Lower lobe of right lung (tissue), 2 donors: ENCODE results near the gene TTLL5. TPM values are rescaled to one million over a fixed set of nuclear protein-coding genes. Genes with fewer than 3 reads are reported as not detected.

Experiments used
- ATAC-seq, 2 donors: fragments of 200-7000 bp; cut with Tn5 transposase; one replicate each; pipeline ENCODE4 v1.9.1; 2020 to 2022; ENCODE audit warnings: mild to moderate bottlenecking in 2 of 2, moderate library complexity in 2 of 2
- DNase-seq: peaks from one replicate; pipeline ENCODE4 v3.0.0-alpha.2; 2020
- H3K27ac ChIP-seq: fragments of 200-600 bp; one replicate; pipeline ENCODE4 v1.8.0; 2022
- H3K27me3 ChIP-seq: fragments of 200-600 bp; one replicate; pipeline ENCODE4 v1.8.0; 2022; ENCODE audit warnings: low read depth
- H3K36me3 ChIP-seq: fragments of 200-600 bp; one replicate; pipeline ENCODE4 v1.8.0; 2022; ENCODE audit warnings: mild to moderate bottlenecking
- H3K4me1 ChIP-seq: fragments of 200-600 bp; one replicate; pipeline ENCODE4 v1.8.0; 2022
- H3K4me3 ChIP-seq: fragments of 200-600 bp; one replicate; pipeline ENCODE4 v1.8.0; 2022; ENCODE audit warnings: mild to moderate bottlenecking
- H3K9me3 ChIP-seq: fragments of 200-600 bp; one replicate; pipeline ENCODE4 v1.8.0; 2022
- CTCF ChIP-seq: fragments of 200-600 bp; IDR thresholded peaks from one replicate; pipeline ENCODE4 v1.8.0; 2022; ENCODE audit warnings: antibody characterized with exemption, mild to moderate bottlenecking
- intact Hi-C: fragments of 100-400 bp; cut with DNase I; formaldehyde crosslinking; loops from one replicate; pipeline ENCODE4 v1.11.0; 2022
- total RNA-seq: library from RNA; stranded (reverse); fragmentation: NEBNext Ultra II Directional; extraction: Animal tissue kit (Norgen Biotek cat#: 25700); gene quantifications from one replicate; pipeline ENCODE4 v1.2.1, GENCODE V29; 2021
- donor health status: DM: no; HTN: yes; CAD: no; lungs with severe emphysema.

The TTLL5 gene
- total RNA-seq, 1 donor from 2014 or later = 32.6 TPM

GRCh38 chr14:75748336-75748735 is 87.3 kb downstream of the TTLL5 start:
- no peaks in the 10 kb centered on the region for H3K27me3 ChIP-seq
- H3K9me3 ChIP-seq = peaks cover 10% of the 10 kb centered on the region
- TF ChIP-seq CTCF = no peak
- H3K27ac ChIP-seq = no peak overlapping the region
- DNase-seq (no peak), ATAC-seq (no peak)
- H3K4me1 ChIP-seq = no peaks in the 10 kb centered on the region
- intact Hi-C loops = no loop called here
- H3K4me3 ChIP-seq = no peak overlapping the region
- H3K36me3 ChIP-seq = peaks cover 22% of the 10 kb centered on the region

DNA sequence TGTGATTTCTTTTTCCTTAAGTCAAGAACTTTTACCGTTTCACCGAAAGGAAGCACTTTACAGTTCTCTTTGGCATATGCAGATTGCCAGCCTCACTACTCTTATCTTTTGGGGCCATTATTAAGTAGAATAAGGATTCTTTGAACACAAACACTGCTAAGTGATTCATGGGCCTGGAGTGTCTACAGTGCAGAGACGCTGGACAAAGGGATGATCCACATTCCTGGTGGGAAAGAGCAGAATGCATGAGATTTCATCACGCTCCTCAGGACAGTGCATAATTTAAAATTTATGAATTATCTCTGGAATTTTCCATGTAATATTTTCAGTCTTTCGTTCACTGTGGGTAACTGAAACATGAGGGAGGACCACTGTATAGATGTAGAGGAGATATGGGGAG is 90.2 kb downstream of the TTLL5 start:
- intact Hi-C loops = no loop called here
- Histone ChIP-seq H3K4me3 (no peak overlapping the region), H3K27me3 (no peaks in the 10 kb centered on the region), H3K4me1 (no peaks in the 10 kb centered on the region), H3K36me3 (peaks cover 20% of the 10 kb centered on the region), H3K9me3 (peaks cover 10% of the 10 kb centered on the region), H3K27ac (no peak overlapping the region)
- no peak for TF ChIP-seq CTCF
- no peak for DNase-seq
- no peak for ATAC-seq

DNA sequence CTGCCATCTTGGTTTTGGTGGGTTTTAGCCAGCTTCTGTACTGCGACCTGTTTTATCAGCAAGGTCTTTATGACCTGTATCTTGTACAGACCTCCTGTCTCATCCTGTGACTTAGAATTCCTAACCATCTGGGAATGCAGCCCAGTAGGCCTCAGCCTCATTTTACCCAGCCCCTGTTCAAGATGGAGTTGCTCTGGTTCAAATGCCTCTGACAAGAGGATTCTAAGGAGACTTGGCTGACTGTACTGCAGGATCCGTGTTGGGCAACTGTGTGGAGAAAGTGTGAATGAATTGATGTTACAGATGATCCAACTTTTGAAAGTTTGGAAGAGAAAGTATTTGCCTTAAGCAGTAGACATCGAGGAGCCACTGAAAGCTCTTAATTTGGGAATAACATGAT is 91.0 kb downstream of the TTLL5 start:
- intact Hi-C loops = no loop called here
- Histone ChIP-seq H3K4me3 (no peak overlapping the region), H3K27ac (no peak overlapping the region), H3K4me1 (no peaks in the 10 kb centered on the region), H3K27me3 (no peaks in the 10 kb centered on the region), H3K36me3 (peaks cover 16% of the 10 kb centered on the region), H3K9me3 (peaks cover 5% of the 10 kb centered on the region)
- DNase-seq (no peak), ATAC-seq (no peak)
- TF ChIP-seq CTCF = no peak

- TF ChIP-seq CTCF = no peak
- H3K27ac ChIP-seq = no peak overlapping the region
- H3K36me3 ChIP-seq = peaks cover 21% of the 10 kb centered on the region
- DNase-seq = no peak
- ATAC-seq = no peak
- H3K4me1 ChIP-seq = no peaks in the 10 kb centered on the region
- H3K9me3 ChIP-seq = no peaks in the 10 kb centered on the region
- intact Hi-C loops = no loop called here
- H3K4me3 ChIP-seq = no peak overlapping the region
- no peaks in the 10 kb centered on the region for H3K27me3 ChIP-seq
Observed at GRCh38 chr14:75752907-75753594, 92.0 kb downstream of the TTLL5 start.

DNA sequence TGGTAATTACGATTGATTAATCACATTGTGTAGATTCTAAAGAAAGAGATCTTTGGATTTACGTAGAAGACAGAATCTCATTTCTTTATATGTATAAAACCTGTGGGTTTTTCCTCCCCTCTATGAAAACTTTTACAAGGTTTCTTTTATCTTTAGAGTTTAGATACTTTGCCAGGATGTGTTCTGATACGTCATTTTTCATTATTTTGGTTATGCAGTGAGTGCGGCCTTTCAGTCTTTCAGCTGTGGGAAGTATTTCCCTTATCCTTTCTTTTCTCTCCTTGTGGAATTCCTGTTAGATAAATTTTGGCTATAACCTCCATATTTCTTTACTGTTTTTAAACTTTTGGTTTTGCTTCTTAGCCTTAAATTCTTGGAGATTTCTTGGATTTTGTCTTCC is 92.7 kb downstream of the TTLL5 start:
- H3K36me3 ChIP-seq = peaks cover 26% of the 10 kb centered on the region
- H3K4me3 ChIP-seq = no peak overlapping the region
- no peaks in the 10 kb centered on the region for H3K9me3 ChIP-seq
- no peak for TF ChIP-seq CTCF
- H3K4me1 ChIP-seq = no peaks in the 10 kb centered on the region
- no peaks in the 10 kb centered on the region for H3K27me3 ChIP-seq
- intact Hi-C loops = no loop called here
- no peak for ATAC-seq
- H3K27ac ChIP-seq = no peak overlapping the region
- no peak for DNase-seq
